ENCODE results near the gene PIP4K2A.

- TF ChIP-seq CTCF (IDR thresholded peaks at IDR 0.05) (no peak), POLR2A (IDR thresholded peaks at IDR 0.05) (no peak)
These were observed 3.0 kb downstream of the PIP4K2A start for GRCh38 chr10:22711373-22711772.

All from body of pancreas (tissue), 4 donors.